HCT116 (cell line): ENCODE measurements around the gene HTRA3. TPM values are rescaled to one million over a fixed set of nuclear protein-coding genes. Genes with fewer than 3 reads are reported as not detected.

ENCODE experiments used
- ATAC-seq: fragments of 200-7000 bp; cut with Tn5 transposase; 2 replicates; pipeline ENCODE4 v1.9.1; 2020; ENCODE audit warnings: mild to moderate bottlenecking, moderate library complexity
- BruUV-seq: library from RNA; stranded (reverse); fragments of 400-500 nt; replicated peaks from 2 replicates; lab custom pipeline; 2021; lab: Mats Ljungman, UMichigan
- CTCF ChIA-PET: fragments of 300-600 bp; sonication (Branson Sonifier 250); formaldehyde crosslinking; loops from one replicate; lab custom pipeline; 2021; ENCODE audit warnings: antibody characterized with exemption; lab: Charles Lee
- POLR2A ChIA-PET: fragments of 300-600, 350-600 bp; sonication (Branson Sonifier 250); formaldehyde crosslinking; loops from one replicate; lab custom pipeline; 2021; ENCODE audit warnings: antibody characterized with exemption; lab: Charles Lee
- RAD21 ChIA-PET, 2 experiments: fragments of 300-600 bp; sonication (Branson Sonifier 250); formaldehyde crosslinking; loops; one replicate each; lab custom pipeline; 2023; ENCODE audit warnings: low total read pairs in 2 of 2; ENCODE audit not compliant: uncharacterized antibody in 2 of 2, unreplicated experiment in 2 of 2, low non-redundant PET in 1 of 2; lab: Charles Lee
- DNase-seq: peaks from one replicate; pipeline ENCODE4 v3.0.0-alpha.2; 2010; ENCODE audit warnings: low read depth, low spot score
- H2AFZ ChIP-seq: fragments of 200-600 bp; shearing (Covaris generic), sonication (generic); 2 replicates; pipeline ENCODE4 v1.6.1; 2017; ENCODE audit warnings: low read depth, mixed run types, mixed read lengths, antibody characterized with exemption, low read length; ENCODE audit not compliant: poor library complexity, severe bottlenecking
- H3K27ac ChIP-seq: 2 replicates; pipeline ENCODE4 v1.5.1; 2012; ENCODE audit warnings: low read depth, low read length
- H3K27me3 ChIP-seq: fragments of 200-600 bp; sonication (generic); 2 replicates; pipeline ENCODE4 v1.6.1; 2016; ENCODE audit warnings: mixed run types, low read length, mixed read lengths; ENCODE audit not compliant: insufficient read depth
- H3K36me3 ChIP-seq, 2 experiments: fragments of 200-500 bp in 1 of 2; fragments of 200-600 bp in 1 of 2; sonication (Bioruptor generic) in 1 of 2; sonication (generic) in 1 of 2; 2 replicates each; pipeline versions ENCODE4 v1.5.1 to v1.6.1; 2014 to 2016; ENCODE audit warnings: low read length in 2 of 2, inconsistent platforms in 1 of 2, mixed read lengths in 1 of 2, mixed run types in 1 of 2; ENCODE audit not compliant: insufficient read depth in 2 of 2, control insufficient read depth in 1 of 2
- H3K4me1 ChIP-seq, 2 experiments: fragments of 200-600 bp in 1 of 2; sonication (generic) in 1 of 2; 2 replicates each; pipeline versions ENCODE4 v1.5.1 to v1.6.1; 2012 to 2017; ENCODE audit warnings: low read length in 2 of 2, inconsistent platforms in 1 of 2, mild to moderate bottlenecking in 1 of 2, mixed read lengths in 1 of 2, mixed run types in 1 of 2, moderate library complexity in 1 of 2; ENCODE audit not compliant: insufficient read depth in 2 of 2, control insufficient read depth in 1 of 2
- H3K4me2 ChIP-seq: fragments of 200-600 bp; sonication (generic); 2 replicates; pipeline ENCODE4 v1.6.1; 2017; ENCODE audit warnings: mixed run types, low read length, mixed read lengths
- H3K4me3 ChIP-seq, 2 experiments: fragments of 200-600 bp in 1 of 2; sonication (generic) in 1 of 2; replicated peaks in 1 of 2; 2 replicates each; pipeline ENCODE4 v1.5.1; 2011 to 2016; ENCODE audit warnings: low read length in 2 of 2, control low read depth in 1 of 2, low read depth in 1 of 2, mild to moderate bottlenecking in 1 of 2, mixed read lengths in 1 of 2, mixed run types in 1 of 2
- H3K79me2 ChIP-seq: fragments of 200-600 bp; sonication (generic); 2 replicates; pipeline ENCODE4 v1.6.1; 2017; ENCODE audit warnings: mild to moderate bottlenecking, mixed run types, low read length, moderate library complexity, mixed read lengths; ENCODE audit not compliant: insufficient read depth
- H3K9ac ChIP-seq: fragments of 200-600 bp; sonication (generic); 2 replicates; pipeline ENCODE4 v1.6.1; 2016; ENCODE audit warnings: low read length, mixed read lengths
- H3K9me2 ChIP-seq: fragments of 200-600 bp; sonication (generic), shearing (Covaris generic); 2 replicates; pipeline ENCODE4 v1.6.1; 2017; ENCODE audit warnings: mixed run types, mild to moderate bottlenecking, moderate library complexity; ENCODE audit not compliant: insufficient read depth
- H3K9me3 ChIP-seq, 2 experiments: fragments of 200-500 bp in 1 of 2; fragments of 200-600 bp in 1 of 2; sonication (Bioruptor generic) in 1 of 2; sonication (generic) in 1 of 2; 2 replicates each; pipeline ENCODE4 v1.6.1; 2014 to 2017; ENCODE audit warnings: low read length in 2 of 2, mixed read lengths in 2 of 2, inconsistent platforms in 1 of 2, low read depth in 1 of 2, mild to moderate bottlenecking in 1 of 2, mixed run types in 1 of 2, moderate library complexity in 1 of 2; ENCODE audit not compliant: control insufficient read depth in 1 of 2, insufficient read depth in 1 of 2
- H4K20me1 ChIP-seq: fragments of 200-600 bp; sonication (generic), shearing (Covaris generic); 2 replicates; pipeline ENCODE4 v1.6.1; 2017; ENCODE audit warnings: mixed run types, mild to moderate bottlenecking, moderate library complexity; ENCODE audit not compliant: insufficient read depth
- CBX3 ChIP-seq: IDR thresholded peaks from 2 replicates; pipeline ENCODE4 v1.6.1; 2012; ENCODE audit warnings: low read depth
- EGR1 ChIP-seq: IDR thresholded peaks from 2 replicates; pipeline ENCODE4 v1.6.1; 2012; ENCODE audit warnings: low read depth
- EZH2phosphoT487 ChIP-seq: fragments of 200-600 bp; IDR thresholded peaks from 2 replicates; pipeline ENCODE4 v1.6.1; 2018; ENCODE audit warnings: antibody characterized with exemption, borderline replicate concordance
- JUND ChIP-seq: IDR thresholded peaks from 2 replicates; pipeline ENCODE4 v1.6.1; 2012
- POLR2AphosphoS5 ChIP-seq: IDR thresholded peaks from 2 replicates; pipeline ENCODE4 v1.6.1; 2011; ENCODE audit warnings: mild to moderate bottlenecking, low read depth, low read length, moderate library complexity
- RAD21 ChIP-seq: IDR thresholded peaks from 2 replicates; pipeline ENCODE4 v1.6.1; 2012; ENCODE audit warnings: low read depth, mild to moderate bottlenecking
- SIN3A ChIP-seq: IDR thresholded peaks from 2 replicates; pipeline ENCODE4 v1.6.1; 2012; ENCODE audit warnings: low read depth
- SP1 ChIP-seq: IDR thresholded peaks from 2 replicates; pipeline ENCODE4 v1.6.1; 2012; ENCODE audit warnings: low read depth
- SRF ChIP-seq: IDR thresholded peaks from 2 replicates; pipeline ENCODE4 v1.6.1; 2012; ENCODE audit warnings: low read depth
- TCF7L2 ChIP-seq: IDR thresholded peaks from 2 replicates; pipeline ENCODE4 v1.7.0; 2011; ENCODE audit warnings: borderline replicate concordance, inconsistent platforms; ENCODE audit not compliant: insufficient read depth, insufficient read length; ENCODE audit errors: extremely low read depth
- ZFX ChIP-seq: fragments of 450-650 bp; IDR thresholded peaks from 2 replicates; pipeline ENCODE4 v1.6.1; 2017
- ZNF274 ChIP-seq: fragments of 200-500 bp; sonication (Bioruptor generic); IDR thresholded peaks from 2 replicates; pipeline ENCODE4 v1.6.1; 2014; ENCODE audit warnings: mild to moderate bottlenecking, low read depth, low read length, inconsistent platforms
- intact Hi-C: fragments of 100-400 bp; cut with micrococcal nuclease; formaldehyde crosslinking; loops from 2 replicates; pipeline ENCODE4 v1.10.0; 2022
- total RNA-seq: library from RNA; stranded (reverse); gene quantifications from one replicate; pipeline ENCODE4 v1.2.1, GENCODE V29; 2021; ENCODE audit not compliant: unreplicated experiment
- TF ChIP-seq, protein P1 (sequence below), 3 experiments: fragments of 200-600 bp in 1 of 3; sonication (generic) in 1 of 3; IDR thresholded peaks in 2 of 3; conservative IDR thresholded peaks in 1 of 3; 2 replicates each; pipeline ENCODE4 v1.5.1; 2012 to 2017; ENCODE audit warnings: low read depth in 2 of 3, low read length in 2 of 3, antibody characterized with exemption in 1 of 3, borderline replicate concordance in 1 of 3, control low read depth in 1 of 3, mild to moderate bottlenecking in 1 of 3, mixed read lengths in 1 of 3, mixed run types in 1 of 3, moderate library complexity in 1 of 3; ENCODE audit not compliant: insufficient read depth in 1 of 3
- TF ChIP-seq, protein P2 (sequence below): IDR thresholded peaks from 2 replicates; pipeline ENCODE4 v1.6.1; 2011; ENCODE audit warnings: mild to moderate bottlenecking, low read length, moderate library complexity; ENCODE audit not compliant: insufficient replicate concordance; ENCODE audit errors: extremely low read depth
- TF ChIP-seq, protein P3 (sequence below): IDR thresholded peaks from 2 replicates; pipeline ENCODE4 v1.6.1; 2012

HTRA3 gene
- total RNA-seq, 1 experiment from 2014 or later = not detected

- Histone ChIP-seq H3K27ac (no peak overlapping the region), H3K27me3 (no peaks in the 10 kb centered on the region), H3K4me2 (no peak overlapping the region), H3K9me3 (no peaks in the 10 kb centered on the region), H3K9ac (no peak overlapping the region), H3K36me3 (no peaks in the 10 kb centered on the region), H4K20me1 (no peaks in the 10 kb centered on the region), H2AFZ (no peak overlapping the region), H3K79me2 (no peaks in the 10 kb centered on the region), H3K4me1 (no peaks in the 10 kb centered on the region), H3K4me3 (no peak overlapping the region), H3K9me2 (no peaks in the 10 kb centered on the region)
- RAD21 ChIA-PET = no interaction called here
- DNase-seq (no peak), ATAC-seq (no peak)
- no TSS peak for BruUV-seq
- intact Hi-C loops = no loop called here
- TF ChIP-seq EZH2phosphoT487 = no peak
- TF ChIP-seq SP1 = no peak
- no peak for TF ChIP-seq POLR2AphosphoS5
- TF ChIP-seq CBX3 = no peak
- TF ChIP-seq, protein P1, sequence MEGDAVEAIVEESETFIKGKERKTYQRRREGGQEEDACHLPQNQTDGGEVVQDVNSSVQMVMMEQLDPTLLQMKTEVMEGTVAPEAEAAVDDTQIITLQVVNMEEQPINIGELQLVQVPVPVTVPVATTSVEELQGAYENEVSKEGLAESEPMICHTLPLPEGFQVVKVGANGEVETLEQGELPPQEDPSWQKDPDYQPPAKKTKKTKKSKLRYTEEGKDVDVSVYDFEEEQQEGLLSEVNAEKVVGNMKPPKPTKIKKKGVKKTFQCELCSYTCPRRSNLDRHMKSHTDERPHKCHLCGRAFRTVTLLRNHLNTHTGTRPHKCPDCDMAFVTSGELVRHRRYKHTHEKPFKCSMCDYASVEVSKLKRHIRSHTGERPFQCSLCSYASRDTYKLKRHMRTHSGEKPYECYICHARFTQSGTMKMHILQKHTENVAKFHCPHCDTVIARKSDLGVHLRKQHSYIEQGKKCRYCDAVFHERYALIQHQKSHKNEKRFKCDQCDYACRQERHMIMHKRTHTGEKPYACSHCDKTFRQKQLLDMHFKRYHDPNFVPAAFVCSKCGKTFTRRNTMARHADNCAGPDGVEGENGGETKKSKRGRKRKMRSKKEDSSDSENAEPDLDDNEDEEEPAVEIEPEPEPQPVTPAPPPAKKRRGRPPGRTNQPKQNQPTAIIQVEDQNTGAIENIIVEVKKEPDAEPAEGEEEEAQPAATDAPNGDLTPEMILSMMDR (IDR thresholded peaks at IDR 0.05 in 2 of 3, conservative IDR thresholded peaks at IDR 0.05 in 1 of 3; ENCODE audit: borderline replicate concordance in 1 of 3, insufficient read depth in 1 of 3, low read depth in 2 of 3, low read length in 2 of 3) = no peak
- no peak for TF ChIP-seq EGR1
- TF ChIP-seq RAD21 = no peak
- TF ChIP-seq JUND = no peak
- no peak for TF ChIP-seq TCF7L2
- CTCF ChIA-PET = no interaction called here
- POLR2A ChIA-PET = no interaction called here
Measured at GRCh38 chr4:8294775-8295174, 25.2 kb downstream of the HTRA3 start.

DNA sequence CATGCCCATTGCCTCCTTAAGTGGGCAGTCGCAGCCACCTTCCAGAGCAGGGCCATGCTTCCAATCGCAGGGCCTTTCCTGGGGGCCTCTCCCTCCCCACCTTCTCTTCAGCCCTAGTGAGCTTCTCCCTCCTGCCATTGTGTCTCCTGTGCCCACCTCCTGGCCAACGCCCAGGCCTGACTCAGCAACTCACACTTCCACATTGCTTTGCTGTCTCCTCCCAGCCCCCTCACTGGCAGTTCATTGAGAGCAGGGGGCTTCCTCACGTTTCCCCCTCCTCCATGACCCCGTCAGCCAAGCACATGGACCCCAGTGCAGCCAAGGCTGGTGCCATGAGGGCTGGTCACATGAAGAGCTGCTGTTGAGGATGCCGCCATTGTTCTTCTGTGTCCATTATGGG, 25.9 kb downstream of the HTRA3 start:
- ChIA-PET RAD21 (no interaction called here), POLR2A (no interaction called here), CTCF (no interaction called here)
- Histone ChIP-seq H2AFZ (no peak overlapping the region), H3K4me2 (no peak overlapping the region), H3K27ac (no peak overlapping the region), H3K4me3 (no peak overlapping the region), H4K20me1 (no peaks in the 10 kb centered on the region), H3K9ac (no peak overlapping the region), H3K36me3 (no peaks in the 10 kb centered on the region), H3K9me2 (no peaks in the 10 kb centered on the region), H3K79me2 (no peaks in the 10 kb centered on the region), H3K27me3 (no peaks in the 10 kb centered on the region), H3K4me1 (no peaks in the 10 kb centered on the region), H3K9me3 (no peaks in the 10 kb centered on the region)
- BruUV-seq = no TSS peak
- intact Hi-C loops = no loop called here
- ATAC-seq (no peak), DNase-seq (no peak)
- no peak for TF ChIP-seq CBX3
- TF ChIP-seq, protein P2, sequence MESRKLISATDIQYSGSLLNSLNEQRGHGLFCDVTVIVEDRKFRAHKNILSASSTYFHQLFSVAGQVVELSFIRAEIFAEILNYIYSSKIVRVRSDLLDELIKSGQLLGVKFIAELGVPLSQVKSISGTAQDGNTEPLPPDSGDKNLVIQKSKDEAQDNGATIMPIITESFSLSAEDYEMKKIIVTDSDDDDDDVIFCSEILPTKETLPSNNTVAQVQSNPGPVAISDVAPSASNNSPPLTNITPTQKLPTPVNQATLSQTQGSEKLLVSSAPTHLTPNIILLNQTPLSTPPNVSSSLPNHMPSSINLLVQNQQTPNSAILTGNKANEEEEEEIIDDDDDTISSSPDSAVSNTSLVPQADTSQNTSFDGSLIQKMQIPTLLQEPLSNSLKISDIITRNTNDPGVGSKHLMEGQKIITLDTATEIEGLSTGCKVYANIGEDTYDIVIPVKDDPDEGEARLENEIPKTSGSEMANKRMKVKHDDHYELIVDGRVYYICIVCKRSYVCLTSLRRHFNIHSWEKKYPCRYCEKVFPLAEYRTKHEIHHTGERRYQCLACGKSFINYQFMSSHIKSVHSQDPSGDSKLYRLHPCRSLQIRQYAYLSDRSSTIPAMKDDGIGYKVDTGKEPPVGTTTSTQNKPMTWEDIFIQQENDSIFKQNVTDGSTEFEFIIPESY = no peak
- no peak for TF ChIP-seq SRF
- no peak for TF ChIP-seq TCF7L2
- no peak for TF ChIP-seq ZFX
- TF ChIP-seq, protein P3, sequence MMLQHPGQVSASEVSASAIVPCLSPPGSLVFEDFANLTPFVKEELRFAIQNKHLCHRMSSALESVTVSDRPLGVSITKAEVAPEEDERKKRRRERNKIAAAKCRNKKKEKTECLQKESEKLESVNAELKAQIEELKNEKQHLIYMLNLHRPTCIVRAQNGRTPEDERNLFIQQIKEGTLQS = no peak
- no peak for TF ChIP-seq ZNF274
- no peak for TF ChIP-seq SIN3A
- no peak for TF ChIP-seq POLR2AphosphoS5
